GM13976 (cell line): ENCODE data around the gene RPL22L1.

Experiments used
- DNase-seq: peaks from one replicate; pipeline ENCODE4 v3.0.0; 2012; ENCODE audit warnings: low spot score
- in situ Hi-C: fragments of 300-500 bp; cut with MboI; formaldehyde crosslinking; loops from one replicate; pipeline ENCODE4 v1.12.0; 2022; ENCODE audit warnings: low sequenced_read_pairs, mixed read lengths, inconsistent platforms; ENCODE audit not compliant: unreplicated experiment
- TF ChIP-seq, protein P1 (sequence below): IDR thresholded peaks from 2 replicates; pipeline ENCODE4 v1.5.1; 2012; ENCODE audit warnings: borderline replicate concordance, mild to moderate bottlenecking; ENCODE audit not compliant: insufficient read depth; ENCODE audit errors: extremely low read depth, missing control alignments, control extremely low read depth

Gene RPL22L1

GRCh38 chr3:170869645-170870593 lies at the start of gene RPL22L1:
Gene RPL22L1, minus strand, starts transcription at chr3:170870195. Its CDS starts 28 bp downstream, at chr3:170870167.
- peak; percentile 92 for DNase-seq
- TF ChIP-seq, protein P1, sequence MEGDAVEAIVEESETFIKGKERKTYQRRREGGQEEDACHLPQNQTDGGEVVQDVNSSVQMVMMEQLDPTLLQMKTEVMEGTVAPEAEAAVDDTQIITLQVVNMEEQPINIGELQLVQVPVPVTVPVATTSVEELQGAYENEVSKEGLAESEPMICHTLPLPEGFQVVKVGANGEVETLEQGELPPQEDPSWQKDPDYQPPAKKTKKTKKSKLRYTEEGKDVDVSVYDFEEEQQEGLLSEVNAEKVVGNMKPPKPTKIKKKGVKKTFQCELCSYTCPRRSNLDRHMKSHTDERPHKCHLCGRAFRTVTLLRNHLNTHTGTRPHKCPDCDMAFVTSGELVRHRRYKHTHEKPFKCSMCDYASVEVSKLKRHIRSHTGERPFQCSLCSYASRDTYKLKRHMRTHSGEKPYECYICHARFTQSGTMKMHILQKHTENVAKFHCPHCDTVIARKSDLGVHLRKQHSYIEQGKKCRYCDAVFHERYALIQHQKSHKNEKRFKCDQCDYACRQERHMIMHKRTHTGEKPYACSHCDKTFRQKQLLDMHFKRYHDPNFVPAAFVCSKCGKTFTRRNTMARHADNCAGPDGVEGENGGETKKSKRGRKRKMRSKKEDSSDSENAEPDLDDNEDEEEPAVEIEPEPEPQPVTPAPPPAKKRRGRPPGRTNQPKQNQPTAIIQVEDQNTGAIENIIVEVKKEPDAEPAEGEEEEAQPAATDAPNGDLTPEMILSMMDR, result no peak
- in situ Hi-C loops, result no loop called here

GRCh38 chr3:170918715-170919114 lies 48.7 kb upstream of the RPL22L1 start:
- no peak for DNase-seq
- in situ Hi-C loops, result no loop called here
- TF ChIP-seq, protein P1, result no peak

GRCh38 chr3:170914690-170915089 lies 44.7 kb upstream of the RPL22L1 start:
- in situ Hi-C loops, result no loop called here
- TF ChIP-seq, protein P1, result no peak
- DNase-seq, result no peak

DNA sequence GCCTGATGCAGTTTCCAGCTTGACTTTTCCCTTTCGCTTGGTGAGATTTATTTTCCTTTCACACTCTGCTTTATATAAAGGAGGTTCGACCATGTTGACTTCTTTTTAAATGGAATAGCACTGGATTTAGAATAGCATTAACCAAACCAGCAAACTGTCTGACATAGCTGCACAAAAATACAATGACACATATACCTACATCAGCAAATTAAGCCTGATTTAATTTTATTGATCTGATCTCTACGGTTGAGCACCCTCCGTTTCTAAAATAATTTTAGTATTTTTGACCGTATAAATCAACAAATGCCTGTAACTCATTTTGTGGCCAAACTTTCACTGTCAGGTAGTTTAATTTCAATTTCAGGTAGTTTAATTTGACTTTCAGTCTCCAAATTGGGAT lies 44.2 kb upstream of the RPL22L1 start:
- TF ChIP-seq, protein P1, result no peak
- no peak for DNase-seq
- in situ Hi-C loops, result no loop called here

DNA sequence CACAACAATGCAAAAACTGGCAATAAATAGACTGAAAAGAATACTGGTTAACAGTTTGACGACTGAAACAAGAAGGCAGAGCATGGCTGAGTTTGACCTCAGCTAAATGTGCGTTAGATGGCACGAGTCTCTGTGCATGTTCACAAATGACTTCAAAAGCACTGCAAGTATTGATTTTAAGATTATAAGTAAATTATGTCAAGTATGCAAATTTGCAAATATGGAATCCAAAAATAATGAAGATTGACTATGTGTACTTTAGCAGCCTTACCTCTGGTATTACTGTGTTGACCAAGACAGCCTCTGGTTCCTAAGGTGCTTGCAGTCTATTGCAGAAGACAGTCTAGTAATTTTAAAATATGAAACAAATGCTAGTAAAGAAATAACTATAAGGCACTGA lies 41.1 kb upstream of the RPL22L1 start:
- no peak for DNase-seq
- in situ Hi-C loops, result no loop called here
- TF ChIP-seq, protein P1, result no peak

DNA sequence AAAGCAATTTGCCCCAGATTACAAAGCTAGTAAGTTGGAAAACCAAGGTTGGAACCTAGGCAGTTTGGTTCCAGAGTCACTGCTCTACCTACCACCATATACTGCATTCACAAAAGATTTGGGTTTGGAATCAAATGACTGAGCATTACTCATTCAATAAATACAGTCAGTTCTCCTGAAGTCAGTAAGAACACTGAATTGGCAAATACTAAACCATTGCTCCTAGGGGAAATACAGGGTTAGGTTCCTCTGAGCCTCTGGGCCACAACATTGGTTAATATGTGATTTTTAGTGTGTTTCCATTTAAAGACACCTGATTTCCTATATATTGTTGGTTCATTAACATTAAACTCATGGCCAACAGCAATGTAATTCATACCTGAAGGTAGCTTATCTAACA lies 40.5 kb upstream of the RPL22L1 start:
- no peak for DNase-seq
- in situ Hi-C loops, result no loop called here
- TF ChIP-seq, protein P1, result no peak
